GM12891 (cell line): ENCODE data around the gene EIF3K.

Experiments used
- DNase-seq: peaks from one replicate; pipeline ENCODE4 v3.0.0; 2011; ENCODE audit warnings: low spot score; ENCODE audit not compliant: insufficient read length
- FAIRE-seq: peaks from 2 replicates; lab custom pipeline; 2011; peaks lifted over from hg19 to GRCh38; lab: Jason Lieb, UNC
- PAX5 ChIP-seq: IDR thresholded peaks from 2 replicates; pipeline ENCODE4 v1.6.1; 2011; ENCODE audit warnings: low read length, moderate library complexity, mild to moderate bottlenecking; ENCODE audit not compliant: insufficient read depth, severe bottlenecking
- POLR2A ChIP-seq: IDR thresholded peaks from 2 replicates; pipeline ENCODE4 v1.6.1; 2011; ENCODE audit warnings: low read depth, low read length, control low read depth
- POLR2AphosphoS5 ChIP-seq: IDR thresholded peaks from 2 replicates; pipeline ENCODE4 v1.6.1; 2011; ENCODE audit warnings: low read depth, low read length, control low read depth
- POU2F2 ChIP-seq: IDR thresholded peaks from 2 replicates; pipeline ENCODE4 v1.6.1; 2011; ENCODE audit warnings: low read depth, mild to moderate bottlenecking, control low read depth, low read length, moderate library complexity
- SPI1 ChIP-seq: IDR thresholded peaks from 2 replicates; pipeline ENCODE4 v1.6.1; 2011; ENCODE audit warnings: low read depth, low read length, control low read depth
- TAF1 ChIP-seq: IDR thresholded peaks from 2 replicates; pipeline ENCODE4 v1.6.1; 2011; ENCODE audit warnings: low read depth, low read length, control low read depth

Gene EIF3K

GRCh38 chr19:38634757-38635482 lies 15.9 kb downstream of the EIF3K start:
- no peak for TF ChIP-seq PAX5
- 0 out of 2 replicates have a peak, but pooled peaks have one; percentile 28 for TF ChIP-seq POLR2AphosphoS5
- TF ChIP-seq POU2F2: peak; percentile 27; the same call in 1 of the 2 replicates
- no peak for TF ChIP-seq POLR2A
- no peak for TF ChIP-seq TAF1
- TF ChIP-seq SPI1: 0 out of 2 replicates have a peak, but pooled peaks have one; percentile 10
- FAIRE-seq (no peak), DNase-seq (peak; percentile 63)

DNA sequence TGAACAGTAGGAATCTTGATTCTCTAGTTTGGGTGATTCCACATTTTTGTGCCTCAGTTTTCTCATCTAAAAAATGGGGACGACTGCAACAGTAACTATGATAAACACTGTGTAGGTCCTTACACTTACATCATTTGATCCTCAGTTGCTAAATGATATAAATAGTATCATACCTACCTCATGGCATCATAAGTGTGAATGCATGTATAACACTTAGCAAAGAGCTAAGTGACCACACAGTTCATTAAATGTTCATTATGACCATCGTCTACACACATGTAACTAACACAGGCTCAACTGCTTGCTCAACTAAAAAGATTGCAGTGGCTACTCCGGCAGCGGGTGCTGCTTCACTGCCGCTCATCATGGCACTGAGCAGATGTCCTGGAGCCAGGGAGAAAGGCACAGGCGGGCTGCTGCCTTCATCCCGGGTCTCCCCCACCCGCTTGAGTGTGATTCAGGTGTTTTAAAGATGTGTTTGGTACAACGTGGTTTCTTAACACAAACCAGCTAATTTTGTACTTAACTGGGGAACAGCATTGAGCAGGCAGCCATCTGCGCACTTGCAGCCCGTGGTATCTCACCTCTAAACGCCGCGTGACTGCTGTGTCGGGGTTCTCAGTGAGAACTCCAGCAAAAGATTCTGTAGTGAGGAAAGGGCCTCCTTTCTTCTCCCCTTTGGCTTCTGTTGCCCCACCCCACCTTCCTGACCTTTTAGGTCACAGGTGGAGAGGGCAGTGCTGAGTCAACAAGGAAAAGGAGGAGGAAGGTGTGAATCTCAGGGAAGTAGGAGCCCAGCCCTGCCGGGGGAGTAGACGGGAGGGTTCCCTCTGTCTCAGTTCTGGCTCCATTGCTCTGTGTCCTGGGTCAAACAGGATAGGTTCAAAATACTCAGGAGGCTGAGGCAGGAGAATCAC lies 16.8 kb downstream of the EIF3K start:
- FAIRE-seq (no peak), DNase-seq (no peak)
- no peak for TF ChIP-seq SPI1
- no peak for TF ChIP-seq POLR2AphosphoS5
- no peak for TF ChIP-seq POLR2A
- TF ChIP-seq TAF1: no peak
- no peak for TF ChIP-seq POU2F2
- no peak for TF ChIP-seq PAX5

DNA sequence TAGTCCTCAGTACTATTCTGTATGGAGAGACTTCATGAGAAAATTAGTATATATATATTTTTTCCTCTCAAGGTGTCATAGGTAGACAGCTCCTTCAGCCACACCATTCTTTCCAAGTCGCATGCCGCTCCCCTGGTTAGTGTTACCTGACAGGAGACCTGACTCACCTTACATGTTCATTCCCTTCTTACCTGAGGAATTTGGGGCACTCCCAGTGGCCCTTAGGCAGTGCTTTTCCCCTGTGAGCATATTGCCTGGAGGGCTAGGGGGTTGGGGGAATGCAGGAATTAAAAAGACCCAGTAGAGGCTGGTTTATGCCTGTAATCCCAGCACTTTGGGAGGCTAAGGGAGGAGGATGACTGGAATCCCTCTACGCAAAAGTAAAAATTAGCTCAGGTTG lies 19.5 kb downstream of the EIF3K start:
- no peak for TF ChIP-seq POLR2AphosphoS5
- TF ChIP-seq POLR2A: no peak
- TF ChIP-seq PAX5: no peak
- no peak for TF ChIP-seq TAF1
- TF ChIP-seq SPI1: no peak
- TF ChIP-seq POU2F2: no peak

GRCh38 chr19:38639679-38640078 lies 20.7 kb downstream of the EIF3K start:
- no peak for DNase-seq
- no peak for FAIRE-seq
- no peak for TF ChIP-seq POU2F2
- no peak for TF ChIP-seq SPI1
- TF ChIP-seq TAF1: no peak
- TF ChIP-seq PAX5: no peak

More for the DNA sequence above, 19.5 kb downstream of the EIF3K start:
- DNase-seq (no peak), FAIRE-seq (no peak)

GRCh38 chr19:38640368-38640767 lies 21.4 kb downstream of the EIF3K start:
- DNase-seq (no peak), FAIRE-seq (no peak)
- TF ChIP-seq SPI1 (no peak), PAX5 (no peak), TAF1 (no peak), POLR2A (no peak), POU2F2 (no peak), POLR2AphosphoS5 (no peak)

DNA sequence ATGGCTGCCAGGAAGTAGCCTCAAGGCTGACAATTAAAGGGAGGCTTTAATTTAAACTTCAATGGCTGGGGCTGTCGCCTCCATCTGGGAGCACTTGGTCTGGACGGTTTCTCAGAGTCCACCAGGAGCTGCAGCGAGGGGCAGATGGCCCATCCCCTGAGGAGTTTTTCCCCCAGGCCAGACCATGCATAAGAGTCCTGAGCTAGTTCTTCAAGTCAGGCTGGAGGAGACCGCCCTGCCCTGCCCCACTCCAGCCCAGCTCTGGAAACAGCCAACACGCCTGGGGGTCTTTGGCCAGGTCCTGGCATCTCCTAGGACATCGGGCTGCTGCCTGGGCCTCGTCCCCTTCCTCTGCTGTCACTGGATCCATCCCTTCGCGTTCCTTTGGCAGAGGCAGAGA lies 23.2 kb downstream of the EIF3K start:
- no peak for DNase-seq
- TF ChIP-seq POU2F2 (no peak), SPI1 (no peak), TAF1 (no peak), POLR2AphosphoS5 (no peak), POLR2A (no peak), PAX5 (no peak)
- FAIRE-seq: no peak

DNA sequence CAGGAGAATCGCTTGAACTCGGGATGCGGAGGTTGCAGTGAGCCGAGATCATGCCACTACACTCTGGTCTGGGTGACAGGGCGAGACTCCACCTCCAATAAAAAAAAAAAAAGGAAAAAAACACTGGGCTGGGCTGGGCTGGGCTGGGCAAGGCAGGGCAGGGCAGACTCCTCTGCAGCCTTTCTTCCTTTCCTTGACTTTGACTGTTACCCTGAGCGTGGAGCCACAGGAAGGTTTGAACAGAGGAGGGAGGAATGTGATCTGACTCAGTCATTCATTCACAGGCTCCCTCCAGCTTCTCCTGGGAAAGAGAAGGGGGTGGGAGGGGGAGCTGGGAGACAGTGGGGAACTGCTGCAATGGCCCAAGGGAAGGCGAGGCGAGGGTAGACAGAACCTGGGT lies 25.7 kb downstream of the EIF3K start:
- no peak for FAIRE-seq
- no peak for TF ChIP-seq PAX5
- no peak for TF ChIP-seq POLR2A
- no peak for TF ChIP-seq POU2F2
- TF ChIP-seq POLR2AphosphoS5: no peak
- TF ChIP-seq SPI1: no peak
- no peak for TF ChIP-seq TAF1
- no peak for DNase-seq

- peak; percentile 98 for FAIRE-seq
- TF ChIP-seq POLR2A (peak; percentile 92), TAF1 (peak; percentile 82), PAX5 (no peak), SPI1 (no peak), POLR2AphosphoS5 (peak; percentile 89), POU2F2 (peak; percentile 62)
Observed at GRCh38 chr19:38647368-38647965, 28.5 kb downstream of the EIF3K start, which contains the start of gene ACTN4. Gene ACTN4 (plus strand): TSS chr19:38647649. CDS start chr19:38647746, 97 bp downstream.

More at GRCh38 chr19:38647368-38647965, 28.5 kb downstream of the EIF3K start, which contains the start of gene ACTN4:
- peak; percentile 95 for DNase-seq
